Measurements from ENCODE around the gene PLEKHH1. TPM values are rescaled to one million over a fixed set of nuclear protein-coding genes. Genes with fewer than 3 reads are reported as not detected.

Gene PLEKHH1
- total and polyA plus RNA-seq, 2 donors (not counting 1 experiment from before 2014, with no cell fraction given): 0.10 to 0.33 TPM

- DNase-seq (ENCODE audit: low read depth in 2 of 2): peak; percentile 91 to 92
- Histone ChIP-seq H3K9me3 (ENCODE audit: control insufficient read depth, insufficient read depth, low read depth, low read length) (no peaks in the 10 kb centered on the region), H3K9ac (ENCODE audit: insufficient read depth, low read length) (peak within 1 kb of the TSS; percentile 80), H3K36me3 (ENCODE audit: control insufficient read depth, insufficient read depth, low read length) (no peaks in the 10 kb centered on the region), H3K27me3 (ENCODE audit: control insufficient read depth, insufficient read depth, low read length) (peaks cover 7% of the 10 kb centered on the region), H2AFZ (ENCODE audit: low read length) (peak within 1 kb of the TSS; percentile 86), H3K4me1 (ENCODE audit: control insufficient read depth, extremely low read depth, insufficient read depth, low read length) (peaks cover 13% of the 10 kb centered on the region), H3K4me3 (replicated peaks in 1 of 4; ENCODE audit: control extremely low read depth in 1 of 4, insufficient read depth in 1 of 4, low read depth in 3 of 4, low read length in 4 of 4) (peak within 1 kb of the TSS; percentile 66 to 73 (median 72)), H3K27ac (ENCODE audit: insufficient read depth, low read length) (peak within 1 kb of the TSS; percentile 78), H3K79me2 (ENCODE audit: control insufficient read depth, insufficient read depth, low read length) (no peaks in the 10 kb centered on the region), H3K4me2 (ENCODE audit: extremely low read depth, insufficient read depth, low read length) (peak within 1 kb of the TSS; percentile 97), H4K20me1 (ENCODE audit: control insufficient read depth, extremely low read depth, insufficient read depth, low read length) (no peaks in the 10 kb centered on the region)
- TF ChIP-seq, protein P1, sequence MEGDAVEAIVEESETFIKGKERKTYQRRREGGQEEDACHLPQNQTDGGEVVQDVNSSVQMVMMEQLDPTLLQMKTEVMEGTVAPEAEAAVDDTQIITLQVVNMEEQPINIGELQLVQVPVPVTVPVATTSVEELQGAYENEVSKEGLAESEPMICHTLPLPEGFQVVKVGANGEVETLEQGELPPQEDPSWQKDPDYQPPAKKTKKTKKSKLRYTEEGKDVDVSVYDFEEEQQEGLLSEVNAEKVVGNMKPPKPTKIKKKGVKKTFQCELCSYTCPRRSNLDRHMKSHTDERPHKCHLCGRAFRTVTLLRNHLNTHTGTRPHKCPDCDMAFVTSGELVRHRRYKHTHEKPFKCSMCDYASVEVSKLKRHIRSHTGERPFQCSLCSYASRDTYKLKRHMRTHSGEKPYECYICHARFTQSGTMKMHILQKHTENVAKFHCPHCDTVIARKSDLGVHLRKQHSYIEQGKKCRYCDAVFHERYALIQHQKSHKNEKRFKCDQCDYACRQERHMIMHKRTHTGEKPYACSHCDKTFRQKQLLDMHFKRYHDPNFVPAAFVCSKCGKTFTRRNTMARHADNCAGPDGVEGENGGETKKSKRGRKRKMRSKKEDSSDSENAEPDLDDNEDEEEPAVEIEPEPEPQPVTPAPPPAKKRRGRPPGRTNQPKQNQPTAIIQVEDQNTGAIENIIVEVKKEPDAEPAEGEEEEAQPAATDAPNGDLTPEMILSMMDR (conservative IDR thresholded peaks at IDR 0.05 in 1 of 2, IDR thresholded peaks at IDR 0.05 in 1 of 2; ENCODE audit: low read depth in 1 of 2, low read length in 2 of 2): no peak
- TF ChIP-seq EZH2 (IDR thresholded peaks at IDR 0.05; ENCODE audit: low read length, missing control alignments): no peak
Observed at GRCh38 chr14:67619446-67620216, 86.5 kb downstream of the PLEKHH1 start, which contains the start of gene ARG2. Gene ARG2 (plus strand): TSS chr14:67619920. CDS start chr14:67619978, 58 bp downstream.

DNA sequence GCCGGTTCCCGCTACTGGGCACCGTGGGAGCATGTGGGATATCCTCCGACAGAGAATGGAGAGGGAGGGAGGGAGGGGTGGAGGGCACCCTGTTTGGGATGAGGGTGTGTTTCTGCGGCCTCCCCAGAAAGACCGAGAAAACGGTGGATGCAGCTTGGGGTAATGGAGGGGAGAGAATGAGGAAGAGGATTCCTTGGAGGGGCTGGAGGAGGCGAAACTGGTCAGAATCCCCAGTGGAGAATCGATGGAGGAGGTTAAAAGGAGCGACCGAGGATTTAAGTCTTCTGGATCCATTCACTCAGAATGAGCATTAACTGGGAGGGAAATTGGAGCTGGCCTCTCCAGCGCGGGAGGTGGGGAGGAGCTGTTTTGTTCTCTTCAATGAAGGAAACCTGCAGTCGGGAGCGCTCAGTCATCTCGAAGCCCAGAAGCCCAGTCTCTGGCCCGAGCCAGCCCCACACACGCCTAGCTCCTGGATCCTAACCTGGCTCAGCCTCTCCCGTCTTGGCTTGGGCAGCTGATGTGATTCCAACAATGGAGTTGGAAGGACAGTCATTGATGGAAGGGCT, 87.2 kb downstream of the PLEKHH1 start:
- Histone ChIP-seq H3K4me3 (replicated peaks in 1 of 4; ENCODE audit: control extremely low read depth in 1 of 4, insufficient read depth in 1 of 4, low read depth in 3 of 4, low read length in 4 of 4) (peak overlapping the region; percentile 66 to 73 (median 72)), H3K9ac (ENCODE audit: insufficient read depth, low read length) (peak overlapping the region; percentile 80), H3K9me3 (ENCODE audit: control insufficient read depth, insufficient read depth, low read depth, low read length) (no peaks in the 10 kb centered on the region), H4K20me1 (ENCODE audit: control insufficient read depth, extremely low read depth, insufficient read depth, low read length) (no peaks in the 10 kb centered on the region), H3K4me1 (ENCODE audit: control insufficient read depth, extremely low read depth, insufficient read depth, low read length) (peaks cover 13% of the 10 kb centered on the region), H3K27ac (ENCODE audit: insufficient read depth, low read length) (no peak overlapping the region), H3K4me2 (ENCODE audit: extremely low read depth, insufficient read depth, low read length) (peak overlapping the region; percentile 97), H2AFZ (ENCODE audit: low read length) (peak overlapping the region; percentile 86), H3K27me3 (ENCODE audit: control insufficient read depth, insufficient read depth, low read length) (peaks cover 5% of the 10 kb centered on the region), H3K36me3 (ENCODE audit: control insufficient read depth, insufficient read depth, low read length) (no peaks in the 10 kb centered on the region), H3K79me2 (ENCODE audit: control insufficient read depth, insufficient read depth, low read length) (no peaks in the 10 kb centered on the region)
- TF ChIP-seq, protein P1 (conservative IDR thresholded peaks at IDR 0.05 in 1 of 2, IDR thresholded peaks at IDR 0.05 in 1 of 2; ENCODE audit: low read depth in 1 of 2, low read length in 2 of 2): no peak
- TF ChIP-seq EZH2 (IDR thresholded peaks at IDR 0.05; ENCODE audit: low read length, missing control alignments): no peak
- no peak for DNase-seq (ENCODE audit: low read depth in 2 of 2)

GRCh38 chr14:67622675-67623074, 89.6 kb downstream of the PLEKHH1 start:
- no peaks in the 10 kb centered on the region for H4K20me1 ChIP-seq (ENCODE audit: control insufficient read depth, extremely low read depth, insufficient read depth, low read length)
- H3K79me2 ChIP-seq (ENCODE audit: control insufficient read depth, insufficient read depth, low read length): no peaks in the 10 kb centered on the region
- peak overlapping the region; percentile 53 for H3K27ac ChIP-seq (ENCODE audit: insufficient read depth, low read length)
- no peaks in the 10 kb centered on the region for H3K27me3 ChIP-seq (ENCODE audit: control insufficient read depth, insufficient read depth, low read length)
- H3K9ac ChIP-seq (ENCODE audit: insufficient read depth, low read length): no peak overlapping the region
- peak; percentile 73 to 85 for DNase-seq (ENCODE audit: low read depth in 2 of 2)
- TF ChIP-seq EZH2 (IDR thresholded peaks at IDR 0.05; ENCODE audit: low read length, missing control alignments): no peak
- TF ChIP-seq, protein P1 (conservative IDR thresholded peaks at IDR 0.05 in 1 of 2, IDR thresholded peaks at IDR 0.05 in 1 of 2; ENCODE audit: low read depth in 1 of 2, low read length in 2 of 2): no peak
- peak overlapping the region; percentile 0 for H2AFZ ChIP-seq (ENCODE audit: low read length)
- H3K4me3 ChIP-seq (replicated peaks in 1 of 4; ENCODE audit: control extremely low read depth in 1 of 4, insufficient read depth in 1 of 4, low read depth in 3 of 4, low read length in 4 of 4): peak overlapping the region in 1 of 4 experiments; percentile 9
- no peaks in the 10 kb centered on the region for H3K36me3 ChIP-seq (ENCODE audit: control insufficient read depth, insufficient read depth, low read length)
- H3K4me2 ChIP-seq (ENCODE audit: extremely low read depth, insufficient read depth, low read length): peak overlapping the region; percentile 13
- no peaks in the 10 kb centered on the region for H3K9me3 ChIP-seq (ENCODE audit: control insufficient read depth, insufficient read depth, low read depth, low read length)
- H3K4me1 ChIP-seq (ENCODE audit: control insufficient read depth, extremely low read depth, insufficient read depth, low read length): peaks cover 13% of the 10 kb centered on the region
